ENCODE data around the gene CCN6. TPM values are rescaled to one million over a fixed set of nuclear protein-coding genes. Genes with fewer than 3 reads are reported as not detected.

CCN6 gene
- total and polyA plus RNA-seq, 7 donors: 0.01 TPM; not detected in 6

GRCh38 chr6:112106562-112106961 lies 52.7 kb downstream of the CCN6 start:
- TF ChIP-seq CTCF (IDR thresholded peaks at IDR 0.05): no peak
- WGBS, 3 donors: 58 to 62% (median 59%) methylated on average over 2 of the region's 2 CpGs
- Histone ChIP-seq H3K27me3 (ENCODE audit: insufficient read depth in 3 of 3, low read length in 2 of 3) (no peaks in the 10 kb centered on the region), H3K4me1 (no peaks in the 10 kb centered on the region), H3K9me3 (no peaks in the 10 kb centered on the region), H3K36me3 (ENCODE audit: insufficient read depth in 1 of 2, low read depth in 1 of 2) (peaks cover 0 to 6% of the 10 kb centered on the region in 2 donors), H3K27ac (no peak overlapping the region), H3K4me3 (no peak overlapping the region)
- intact Hi-C loops (cut with DNase I): no loop called here
- DNase-seq: no peak
- ATAC-seq: no peak

- no peak for TF ChIP-seq CTCF (IDR thresholded peaks at IDR 0.05)
- intact Hi-C loops (cut with DNase I): no loop called here
- no peak overlapping the region for H3K4me3 ChIP-seq
- no peaks in the 10 kb centered on the region for H3K4me1 ChIP-seq
- H3K9me3 ChIP-seq: no peaks in the 10 kb centered on the region
- DNase-seq (no peak), ATAC-seq (no peak)
- H3K36me3 ChIP-seq (ENCODE audit: insufficient read depth in 1 of 2, low read depth in 1 of 2): peaks cover 0 to 6% of the 10 kb centered on the region in 2 donors
- H3K27me3 ChIP-seq (ENCODE audit: insufficient read depth in 3 of 3, low read length in 2 of 3): no peaks in the 10 kb centered on the region
- H3K27ac ChIP-seq: no peak overlapping the region
- 28 to 42% (median 35%) methylated on average over 9 of the region's 9 CpGs for WGBS, 3 donors
Measured at GRCh38 chr6:112109262-112109661, 55.4 kb downstream of the CCN6 start.

GRCh38 chr6:112113431-112113830 lies 59.5 kb downstream of the CCN6 start:
- peaks cover 0 to 9% of the 10 kb centered on the region in 2 donors for H3K36me3 ChIP-seq (ENCODE audit: insufficient read depth in 1 of 2, low read depth in 1 of 2)
- no peaks in the 10 kb centered on the region for H3K9me3 ChIP-seq
- no peak for TF ChIP-seq CTCF (IDR thresholded peaks at IDR 0.05)
- H3K27ac ChIP-seq: no peak overlapping the region
- no peak overlapping the region for H3K4me3 ChIP-seq
- H3K4me1 ChIP-seq: no peaks in the 10 kb centered on the region
- no peak for DNase-seq
- no peak for ATAC-seq
- WGBS, 3 donors: 31 to 34% (median 32%) methylated on average over 3 of the region's 3 CpGs
- intact Hi-C loops (cut with DNase I): no loop called here
- no peaks in the 10 kb centered on the region for H3K27me3 ChIP-seq (ENCODE audit: insufficient read depth in 3 of 3, low read length in 2 of 3)

- no peak overlapping the region for H3K27ac ChIP-seq
- no peak for DNase-seq
- TF ChIP-seq CTCF (IDR thresholded peaks at IDR 0.05): no peak
- no peaks in the 10 kb centered on the region for H3K4me1 ChIP-seq
- H3K36me3 ChIP-seq (ENCODE audit: insufficient read depth in 1 of 2, low read depth in 1 of 2): peaks cover 0 to 9% of the 10 kb centered on the region in 2 donors
- no peaks in the 10 kb centered on the region for H3K9me3 ChIP-seq
- intact Hi-C loops (cut with DNase I): no loop called here
- no peak for ATAC-seq
- H3K27me3 ChIP-seq (ENCODE audit: insufficient read depth in 3 of 3, low read length in 2 of 3): no peaks in the 10 kb centered on the region
- H3K4me3 ChIP-seq: no peak overlapping the region
Measured at GRCh38 chr6:112113918-112114317, 60.0 kb downstream of the CCN6 start.

- Histone ChIP-seq H3K4me3 (no peak overlapping the region), H3K36me3 (ENCODE audit: insufficient read depth in 1 of 2, low read depth in 1 of 2) (peaks cover 0 to 14% of the 10 kb centered on the region in 2 donors), H3K9me3 (no peaks in the 10 kb centered on the region), H3K4me1 (no peaks in the 10 kb centered on the region), H3K27ac (no peak overlapping the region), H3K27me3 (ENCODE audit: insufficient read depth in 3 of 3, low read length in 2 of 3) (no peaks in the 10 kb centered on the region)
- WGBS, 3 donors: 96 to 98% (median 97%) methylated on average over 3 of the region's 3 CpGs
- no peak for DNase-seq
- intact Hi-C loops (cut with DNase I): no loop called here
- no peak for ATAC-seq
- TF ChIP-seq CTCF (IDR thresholded peaks at IDR 0.05): no peak
Measured at GRCh38 chr6:112114577-112115223, 60.8 kb downstream of the CCN6 start.
